ENCODE measurements around the gene TXNRD3.
A peak's percentile ranks its signal among the peaks of the same experiment; 100 is the strongest.

The TXNRD3 gene

DNA sequence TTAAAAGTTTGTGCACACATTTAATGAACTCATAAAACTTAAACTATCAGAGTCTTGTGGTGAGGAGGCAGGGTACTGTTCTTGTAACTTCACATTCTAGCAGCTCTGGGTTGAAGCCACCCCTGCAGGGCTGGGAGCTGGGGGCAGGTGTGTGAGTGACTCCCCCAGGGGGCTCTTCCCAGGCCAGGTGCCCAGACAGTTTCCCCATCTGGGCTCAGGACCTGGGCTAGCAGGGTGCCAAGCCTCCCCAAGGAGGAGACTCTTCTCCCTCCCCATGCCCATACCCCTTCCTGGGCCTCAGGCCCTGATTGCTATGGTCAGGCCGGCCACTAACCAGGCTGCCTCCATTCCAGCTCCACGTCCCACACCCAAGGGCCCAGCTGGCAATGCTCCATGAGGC, 27.1 kb upstream of the TXNRD3 start:
- Histone ChIP-seq H3K56ac (ENCODE audit: low read length) (no peak overlapping the region), H3K4me2 (ENCODE audit: low read length) (no peak overlapping the region), H3K79me1 (ENCODE audit: low read length) (no peaks in the 10 kb centered on the region), H4K8ac (ENCODE audit: low read depth, low read length) (no peak overlapping the region), H3K23ac (ENCODE audit: low read length) (no peak overlapping the region), H3K18ac (ENCODE audit: low read length) (no peak overlapping the region), H3K4me1 (ENCODE audit: control insufficient read depth, low read depth, low read length) (peaks cover 3% of the 10 kb centered on the region), H2BK15ac (replicated peaks; ENCODE audit: low read depth) (no peak overlapping the region), H2BK120ac (ENCODE audit: low read depth, low read length) (no peak overlapping the region), H3K4me3 (ENCODE audit: low read length) (no peak overlapping the region), H4K5ac (ENCODE audit: low read length) (no peak overlapping the region), H3K27ac (ENCODE audit: low read depth, low read length) (no peak overlapping the region), H3K79me2 (ENCODE audit: control insufficient read depth, insufficient read depth, low read length) (no peaks in the 10 kb centered on the region), H2BK5ac (ENCODE audit: low read length) (no peak overlapping the region), H3K36me3 (ENCODE audit: control insufficient read depth, insufficient read depth, low read length) (no peaks in the 10 kb centered on the region), H3K9ac (ENCODE audit: low read length) (no peak overlapping the region), H3K4ac (ENCODE audit: low read depth, low read length) (no peak overlapping the region), H2AK5ac (ENCODE audit: low read length) (no peak overlapping the region), H3K27me3 (ENCODE audit: insufficient read depth, low read length, poor library complexity) (no peaks in the 10 kb centered on the region)
- WGBS (ENCODE audit: extremely low coverage, insufficient coverage, low lambda C conversion rate): no CpG with 5 or more reads among the region's 2 CpGs
- DNase-seq: no peak

GRCh38 chr3:126680667-126681055, 25.7 kb upstream of the TXNRD3 start:
- no peak for DNase-seq
- Histone ChIP-seq H3K27me3 (ENCODE audit: insufficient read depth, low read length, poor library complexity) (no peaks in the 10 kb centered on the region), H3K4me1 (ENCODE audit: control insufficient read depth, low read depth, low read length) (peaks cover 3% of the 10 kb centered on the region)

GRCh38 chr3:126679831-126680666, 25.1 kb upstream of the TXNRD3 start:
- Histone ChIP-seq H3K27ac (ENCODE audit: low read depth, low read length) (no peak overlapping the region), H2AK5ac (ENCODE audit: low read length) (no peak overlapping the region), H3K79me1 (ENCODE audit: low read length) (no peaks in the 10 kb centered on the region), H4K8ac (ENCODE audit: low read depth, low read length) (no peak overlapping the region), H3K4me1 (ENCODE audit: control insufficient read depth, low read depth, low read length) (peaks cover 3% of the 10 kb centered on the region), H3K56ac (ENCODE audit: low read length) (peak overlapping the region; percentile 59), H3K27me3 (ENCODE audit: insufficient read depth, low read length, poor library complexity) (no peaks in the 10 kb centered on the region), H3K4me2 (ENCODE audit: low read length) (peak overlapping the region; percentile 23), H3K9ac (ENCODE audit: low read length) (peak overlapping the region; percentile 12), H3K4me3 (ENCODE audit: low read length) (no peak overlapping the region), H2BK15ac (replicated peaks; ENCODE audit: low read depth) (no peak overlapping the region), H3K18ac (ENCODE audit: low read length) (no peak overlapping the region), H2BK120ac (ENCODE audit: low read depth, low read length) (no peak overlapping the region), H3K36me3 (ENCODE audit: control insufficient read depth, insufficient read depth, low read length) (no peaks in the 10 kb centered on the region), H3K4ac (ENCODE audit: low read depth, low read length) (no peak overlapping the region), H3K23ac (ENCODE audit: low read length) (no peak overlapping the region), H2BK5ac (ENCODE audit: low read length) (no peak overlapping the region), H4K5ac (ENCODE audit: low read length) (no peak overlapping the region), H3K79me2 (ENCODE audit: control insufficient read depth, insufficient read depth, low read length) (no peaks in the 10 kb centered on the region)
- no CpG with 5 or more reads among the region's 11 CpGs for WGBS (ENCODE audit: extremely low coverage, insufficient coverage, low lambda C conversion rate)
- peak; percentile 26 for DNase-seq

More at GRCh38 chr3:126680667-126681055, 25.7 kb upstream of the TXNRD3 start:
- no peak overlapping the region for H2BK5ac ChIP-seq (ENCODE audit: low read length)
- no peak overlapping the region for H2BK15ac ChIP-seq (replicated peaks; ENCODE audit: low read depth)
- no peaks in the 10 kb centered on the region for H3K79me1 ChIP-seq (ENCODE audit: low read length)
- H2BK120ac ChIP-seq (ENCODE audit: low read depth, low read length): no peak overlapping the region
- H4K8ac ChIP-seq (ENCODE audit: low read depth, low read length): no peak overlapping the region
- H3K4ac ChIP-seq (ENCODE audit: low read depth, low read length): no peak overlapping the region
- H4K5ac ChIP-seq (ENCODE audit: low read length): no peak overlapping the region
- H3K4me3 ChIP-seq (ENCODE audit: low read length): no peak overlapping the region
- WGBS (ENCODE audit: extremely low coverage, insufficient coverage, low lambda C conversion rate): no CpG with 5 or more reads among the region's 4 CpGs
- no peak overlapping the region for H3K56ac ChIP-seq (ENCODE audit: low read length)
- no peak overlapping the region for H2AK5ac ChIP-seq (ENCODE audit: low read length)
- no peak overlapping the region for H3K4me2 ChIP-seq (ENCODE audit: low read length)
- H3K27ac ChIP-seq (ENCODE audit: low read depth, low read length): no peak overlapping the region
- H3K36me3 ChIP-seq (ENCODE audit: control insufficient read depth, insufficient read depth, low read length): no peaks in the 10 kb centered on the region
- no peaks in the 10 kb centered on the region for H3K79me2 ChIP-seq (ENCODE audit: control insufficient read depth, insufficient read depth, low read length)
- no peak overlapping the region for H3K9ac ChIP-seq (ENCODE audit: low read length)
- H3K18ac ChIP-seq (ENCODE audit: low read length): no peak overlapping the region
- H3K23ac ChIP-seq (ENCODE audit: low read length): no peak overlapping the region

- no peak overlapping the region for H2AK5ac ChIP-seq (ENCODE audit: low read length)
- H3K4me1 ChIP-seq (ENCODE audit: control insufficient read depth, low read depth, low read length): peaks cover 3% of the 10 kb centered on the region
- no CpG with 5 or more reads among the region's 20 CpGs for WGBS (ENCODE audit: extremely low coverage, insufficient coverage, low lambda C conversion rate)
- no peak overlapping the region for H3K18ac ChIP-seq (ENCODE audit: low read length)
- no peaks in the 10 kb centered on the region for H3K79me1 ChIP-seq (ENCODE audit: low read length)
- H3K4me2 ChIP-seq (ENCODE audit: low read length): peak overlapping the region; percentile 23
- peak overlapping the region; percentile 59 for H3K56ac ChIP-seq (ENCODE audit: low read length)
- peak overlapping the region; percentile 12 for H3K9ac ChIP-seq (ENCODE audit: low read length)
- H2BK15ac ChIP-seq (replicated peaks; ENCODE audit: low read depth): no peak overlapping the region
- H2BK120ac ChIP-seq (ENCODE audit: low read depth, low read length): no peak overlapping the region
- DNase-seq: peak; percentile 84
- H3K23ac ChIP-seq (ENCODE audit: low read length): no peak overlapping the region
- no peaks in the 10 kb centered on the region for H3K79me2 ChIP-seq (ENCODE audit: control insufficient read depth, insufficient read depth, low read length)
- no peak overlapping the region for H4K8ac ChIP-seq (ENCODE audit: low read depth, low read length)
- no peaks in the 10 kb centered on the region for H3K27me3 ChIP-seq (ENCODE audit: insufficient read depth, low read length, poor library complexity)
- no peak overlapping the region for H2BK5ac ChIP-seq (ENCODE audit: low read length)
- no peak overlapping the region for H3K4me3 ChIP-seq (ENCODE audit: low read length)
- no peak overlapping the region for H4K5ac ChIP-seq (ENCODE audit: low read length)
- no peak overlapping the region for H3K27ac ChIP-seq (ENCODE audit: low read depth, low read length)
- H3K4ac ChIP-seq (ENCODE audit: low read depth, low read length): no peak overlapping the region
- H3K36me3 ChIP-seq (ENCODE audit: control insufficient read depth, insufficient read depth, low read length): no peaks in the 10 kb centered on the region
These were observed 24.4 kb upstream of the TXNRD3 start for GRCh38 chr3:126679318-126679751.

DNA sequence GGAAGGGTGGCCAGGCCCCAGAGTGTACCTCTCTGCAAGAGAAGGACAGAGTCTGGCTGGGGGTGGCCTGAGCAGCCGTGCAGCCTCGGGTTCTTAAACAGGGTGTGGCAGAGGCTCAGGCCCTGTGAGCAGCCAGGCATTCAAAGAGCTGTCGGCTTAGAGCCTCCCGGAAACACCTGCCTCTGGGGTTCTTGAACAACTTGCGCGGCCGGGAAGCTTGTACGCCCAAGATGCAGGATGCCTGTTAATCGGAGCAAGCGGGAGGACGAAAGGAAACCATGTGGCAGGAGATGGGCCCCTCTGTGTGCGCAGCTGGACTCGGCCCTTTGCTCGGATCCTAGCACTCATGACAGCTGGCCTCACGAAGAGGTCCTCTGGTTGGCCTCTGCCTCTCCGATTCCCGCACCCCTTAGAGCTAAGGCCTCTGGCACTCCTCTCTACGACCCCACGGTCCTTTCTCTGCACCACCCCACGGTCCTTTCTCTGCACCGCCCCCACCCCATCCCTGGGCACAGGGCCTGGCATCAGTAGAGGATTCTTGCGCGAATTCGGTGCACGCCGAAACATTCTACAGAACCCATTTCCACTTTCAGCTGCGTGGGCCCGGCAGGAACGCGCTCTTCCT, 23.9 kb upstream of the TXNRD3 start:
- H3K56ac ChIP-seq (ENCODE audit: low read length): no peak overlapping the region
- no peak overlapping the region for H4K8ac ChIP-seq (ENCODE audit: low read depth, low read length)
- DNase-seq: no peak
- peaks cover 3% of the 10 kb centered on the region for H3K4me1 ChIP-seq (ENCODE audit: control insufficient read depth, low read depth, low read length)
- WGBS (ENCODE audit: extremely low coverage, insufficient coverage, low lambda C conversion rate): no CpG with 5 or more reads among the region's 30 CpGs
- H3K27me3 ChIP-seq (ENCODE audit: insufficient read depth, low read length, poor library complexity): no peaks in the 10 kb centered on the region
- no peak overlapping the region for H3K18ac ChIP-seq (ENCODE audit: low read length)
- H3K27ac ChIP-seq (ENCODE audit: low read depth, low read length): no peak overlapping the region
- H2BK15ac ChIP-seq (replicated peaks; ENCODE audit: low read depth): no peak overlapping the region
- H3K4me2 ChIP-seq (ENCODE audit: low read length): no peak overlapping the region
- no peak overlapping the region for H2AK5ac ChIP-seq (ENCODE audit: low read length)
- no peak overlapping the region for H2BK5ac ChIP-seq (ENCODE audit: low read length)
- H4K5ac ChIP-seq (ENCODE audit: low read length): no peak overlapping the region
- no peak overlapping the region for H3K23ac ChIP-seq (ENCODE audit: low read length)
- no peaks in the 10 kb centered on the region for H3K36me3 ChIP-seq (ENCODE audit: control insufficient read depth, insufficient read depth, low read length)
- H3K4ac ChIP-seq (ENCODE audit: low read depth, low read length): no peak overlapping the region
- H3K4me3 ChIP-seq (ENCODE audit: low read length): no peak overlapping the region
- H3K79me1 ChIP-seq (ENCODE audit: low read length): no peaks in the 10 kb centered on the region
- H3K79me2 ChIP-seq (ENCODE audit: control insufficient read depth, insufficient read depth, low read length): no peaks in the 10 kb centered on the region
- no peak overlapping the region for H3K9ac ChIP-seq (ENCODE audit: low read length)
- no peak overlapping the region for H2BK120ac ChIP-seq (ENCODE audit: low read depth, low read length)

Measured in mesendoderm (in vitro differentiated cells).